HG02642 (cell line): ENCODE results near the gene CLDN12.
A peak's percentile ranks its signal among the peaks of the same experiment; 100 is the strongest.

Source experiments
- ATAC-seq: cut with Tn5 transposase; IDR thresholded peaks from one replicate; pipeline ENCODE4 v1.9.1; 2021; ENCODE audit warnings: mild to moderate bottlenecking; ENCODE audit not compliant: unreplicated experiment, poor library complexity

CLDN12 gene

DNA sequence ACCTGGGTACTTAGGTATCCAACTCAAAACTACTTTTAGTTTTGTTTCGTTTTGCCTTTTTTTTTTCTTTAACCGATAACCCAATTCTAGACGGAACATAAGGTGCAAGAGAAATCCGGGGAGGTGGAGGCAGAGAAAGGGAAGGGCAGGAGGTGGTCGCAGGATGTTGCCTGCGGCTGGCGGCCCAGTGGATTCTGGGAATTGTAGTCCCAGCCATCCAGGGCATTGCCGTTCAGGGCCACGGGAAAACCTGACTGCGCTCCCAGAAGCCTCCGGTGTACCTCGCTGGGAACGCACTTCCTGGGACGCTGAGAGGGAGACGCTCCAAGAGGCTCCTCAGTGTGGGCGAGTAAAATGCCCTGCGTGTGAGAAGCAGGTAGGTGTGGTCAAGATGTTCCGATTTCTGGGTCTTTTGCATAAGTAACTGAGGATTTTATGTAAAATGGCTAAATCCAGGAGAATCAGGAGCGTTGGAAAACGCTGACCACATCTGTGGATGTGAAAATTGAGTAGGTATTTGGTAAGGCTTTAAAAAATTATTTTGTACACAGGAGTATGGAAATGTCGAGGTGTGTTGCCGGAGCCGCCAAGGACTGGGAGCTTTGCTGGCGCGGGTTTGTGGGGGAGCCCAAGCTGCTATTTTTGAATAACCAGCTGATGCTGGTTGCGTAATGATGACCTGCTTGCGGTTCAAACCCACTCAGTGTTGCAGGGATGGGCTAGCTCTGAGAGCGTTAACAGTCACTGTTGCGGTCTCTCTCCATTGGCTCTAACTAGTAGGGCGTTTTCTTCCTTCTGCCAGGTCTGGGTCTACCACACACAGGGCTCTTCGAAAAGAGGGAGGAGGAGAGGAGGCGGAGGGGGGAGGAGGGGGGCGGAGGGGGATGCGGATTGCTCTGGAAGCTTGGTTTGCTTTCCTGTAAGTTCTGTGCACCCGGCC, at the start of gene CLDN12:
Gene CLDN12, plus strand, starts transcription at position 288 of the 940 bp plus-strand sequence. CDS start 9,216 bp downstream, outside the sequence.
- ATAC-seq = peak; percentile 96

DNA sequence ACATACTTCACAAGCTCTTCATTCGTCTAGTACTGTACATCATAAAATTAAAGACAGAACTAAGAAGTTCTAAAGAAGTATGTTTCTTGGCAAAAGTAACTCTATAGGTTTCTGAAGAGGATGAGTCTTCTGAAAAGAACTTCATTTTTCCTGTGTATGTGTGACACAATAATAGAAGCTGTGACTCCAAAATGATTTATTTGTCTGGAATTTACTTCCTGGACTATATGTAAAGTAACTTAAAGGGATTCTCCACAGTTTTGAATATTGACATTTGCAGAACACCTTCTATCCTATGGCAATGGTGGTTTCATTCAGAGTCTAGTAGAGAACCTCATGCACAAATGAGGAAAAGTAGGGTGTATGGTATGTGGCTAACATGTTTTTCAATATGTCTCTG, 19.8 kb upstream of the CLDN12 start:
- ATAC-seq = no peak

DNA sequence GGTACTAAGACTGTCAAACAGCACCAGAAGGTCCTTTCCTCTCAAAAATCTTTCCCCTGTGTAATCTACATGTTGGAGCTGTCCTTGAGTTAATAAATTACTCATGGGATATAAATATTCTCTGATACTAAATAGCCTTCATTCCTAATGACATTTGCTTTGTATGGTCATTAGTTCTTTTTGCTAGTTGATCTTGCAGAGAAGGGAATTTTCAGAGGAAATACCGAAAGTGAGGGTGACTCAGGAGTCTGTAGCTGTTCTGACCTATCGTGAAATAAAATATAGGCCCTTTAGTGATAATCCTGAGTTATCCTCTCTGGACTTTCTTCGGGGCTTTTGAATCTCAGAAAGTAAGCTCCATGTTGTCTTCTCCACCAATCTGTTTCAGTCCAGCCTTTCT, 19.4 kb upstream of the CLDN12 start:
- ATAC-seq = no peak

DNA sequence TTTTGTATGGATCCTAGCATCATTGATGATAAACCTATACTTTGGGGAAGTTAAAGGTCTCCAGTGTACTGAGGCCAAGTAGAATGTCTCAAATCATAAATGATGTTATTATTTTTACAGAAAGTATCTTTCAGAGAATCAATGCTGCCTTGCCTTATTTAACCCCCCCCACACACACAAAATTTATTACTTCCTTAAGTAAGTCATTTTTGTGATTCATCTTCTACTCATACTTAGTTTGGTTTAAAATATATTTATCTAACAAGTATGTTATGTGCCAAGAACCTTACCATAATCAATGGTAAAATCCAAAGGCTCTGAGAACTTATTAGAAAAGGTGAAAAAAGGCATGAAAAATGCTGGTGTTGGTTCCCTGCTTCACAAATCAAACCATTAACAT, 18.8 kb upstream of the CLDN12 start:
- no peak for ATAC-seq

DNA sequence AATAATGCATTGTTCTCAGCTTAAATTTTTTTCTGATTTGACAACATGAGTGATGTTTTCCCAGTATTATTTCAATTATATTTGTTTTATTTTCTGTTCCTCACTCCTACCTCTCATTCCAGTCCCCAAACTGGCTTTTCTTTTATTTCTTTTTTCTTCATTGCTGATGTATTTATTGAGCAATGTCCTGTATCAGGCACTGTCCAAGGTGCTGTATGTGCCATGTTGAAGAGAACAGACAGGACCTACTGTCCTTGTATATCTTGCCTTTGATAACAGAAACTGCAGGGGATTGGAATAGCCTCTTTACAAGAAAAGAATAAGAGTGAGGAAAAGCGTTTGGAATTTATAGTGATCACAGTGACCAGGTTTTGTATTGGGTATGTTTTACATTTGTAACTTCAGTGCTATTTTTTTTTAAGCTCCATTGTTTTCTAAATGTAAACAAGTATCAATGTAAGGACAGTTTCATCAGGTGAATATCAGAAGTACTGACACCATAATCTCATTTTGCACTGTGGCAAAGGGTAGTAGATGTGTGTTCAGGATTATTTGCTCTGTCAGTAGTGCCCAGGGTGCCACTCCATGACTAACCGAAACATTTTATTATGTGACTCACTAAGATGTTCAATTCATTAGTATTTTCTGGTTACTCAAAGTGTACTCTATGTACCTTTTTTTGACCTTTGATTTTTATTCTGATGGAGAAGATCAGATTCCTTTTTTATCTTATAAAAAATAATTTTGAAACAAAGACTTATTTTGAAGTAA, 15.6 kb upstream of the CLDN12 start:
- ATAC-seq = no peak

DNA sequence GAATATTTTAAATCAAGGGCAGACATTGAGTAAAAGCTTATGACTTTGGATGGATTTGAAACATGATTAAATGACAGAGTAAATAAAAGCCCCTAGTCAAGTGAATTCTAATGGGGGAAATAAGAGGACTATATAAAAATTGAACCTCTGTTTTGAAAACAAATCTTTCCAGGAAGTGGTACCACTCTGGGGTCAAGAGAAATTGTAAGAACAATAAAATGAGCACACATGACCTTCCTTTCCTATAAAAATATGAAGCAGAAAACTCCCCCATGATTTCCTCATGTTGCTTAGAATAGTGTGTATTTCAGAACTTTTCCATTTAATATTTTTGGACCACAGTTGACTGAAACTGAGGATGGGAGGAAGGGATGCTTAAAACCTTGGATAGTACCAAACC, 12.3 kb upstream of the CLDN12 start:
- ATAC-seq = no peak

DNA sequence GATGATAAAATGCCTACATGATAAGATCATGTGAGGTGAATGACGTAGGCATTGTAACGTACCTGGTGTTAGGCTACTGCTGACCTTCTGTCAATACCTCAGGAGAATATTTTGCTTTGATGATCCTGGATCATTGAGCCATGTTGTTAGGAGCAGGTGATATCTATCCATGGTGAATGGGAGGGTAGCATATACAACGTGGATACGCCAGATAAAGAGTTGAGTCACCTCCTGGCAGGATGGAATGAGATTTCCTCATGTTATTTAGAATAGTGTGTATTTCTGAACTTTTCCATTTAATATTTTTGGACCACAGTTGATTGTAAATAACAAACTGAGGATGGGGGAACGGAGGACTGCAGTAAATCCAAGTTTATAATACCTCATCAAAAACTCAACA, 11.8 kb upstream of the CLDN12 start:
- no peak for ATAC-seq

DNA sequence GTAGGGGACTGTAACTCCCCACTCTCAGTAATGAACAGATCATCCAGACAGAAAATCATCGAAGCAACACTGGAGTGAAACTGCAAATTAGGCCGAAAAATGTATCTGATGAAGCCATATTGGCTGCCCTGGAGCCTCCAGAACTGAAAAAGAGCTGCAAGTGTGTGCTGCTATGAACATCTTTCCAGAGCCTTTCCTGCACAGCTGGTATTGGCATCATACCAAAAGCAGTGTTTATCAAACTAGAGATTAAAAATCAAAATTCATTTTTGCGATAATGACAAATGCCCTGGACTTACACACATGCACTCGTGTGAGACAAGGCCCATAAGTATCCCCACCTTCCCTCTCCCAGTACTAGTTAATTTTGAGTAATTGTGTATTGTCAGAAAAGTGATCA, 6.8 kb upstream of the CLDN12 start:
- ATAC-seq = no peak

DNA sequence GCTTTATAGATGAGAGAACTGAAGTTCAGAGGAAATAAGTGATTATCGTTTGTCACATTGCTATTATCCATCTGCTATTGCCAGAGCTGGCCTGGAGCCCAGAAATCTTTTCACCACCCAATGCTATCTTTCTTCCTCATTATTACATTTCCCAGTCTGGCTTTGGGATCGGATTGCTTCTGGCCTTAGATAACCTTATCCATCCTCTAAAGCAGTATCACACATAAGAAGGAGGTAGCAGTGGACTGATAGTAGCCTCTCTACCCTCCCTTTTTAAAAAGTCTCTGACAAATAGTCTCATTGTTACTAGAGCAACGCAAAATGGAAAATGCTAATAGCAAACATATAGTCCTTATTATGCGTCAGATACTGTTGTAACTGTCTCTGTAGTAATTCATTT, 1.3 kb upstream of the CLDN12 start:
- ATAC-seq = no peak

DNA sequence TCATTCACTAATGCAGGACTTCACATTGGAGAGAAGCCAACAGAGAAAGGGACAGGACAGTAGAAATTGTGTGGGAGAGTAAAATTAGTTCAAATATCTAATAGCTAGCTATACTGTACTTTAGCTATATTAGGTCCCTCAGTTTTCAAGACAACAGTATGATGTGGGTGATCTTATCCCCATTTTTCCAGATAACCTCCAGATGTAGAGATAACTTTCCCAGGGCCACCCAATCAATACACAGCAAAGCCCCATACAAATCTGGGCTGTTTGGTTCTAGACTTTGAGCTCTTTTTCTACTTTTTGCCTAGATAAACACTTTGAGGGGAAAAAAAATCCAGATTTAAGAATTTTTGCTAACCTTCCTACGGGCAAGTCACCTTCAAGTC, 482 bp upstream of the CLDN12 start:
- no peak for ATAC-seq

DNA sequence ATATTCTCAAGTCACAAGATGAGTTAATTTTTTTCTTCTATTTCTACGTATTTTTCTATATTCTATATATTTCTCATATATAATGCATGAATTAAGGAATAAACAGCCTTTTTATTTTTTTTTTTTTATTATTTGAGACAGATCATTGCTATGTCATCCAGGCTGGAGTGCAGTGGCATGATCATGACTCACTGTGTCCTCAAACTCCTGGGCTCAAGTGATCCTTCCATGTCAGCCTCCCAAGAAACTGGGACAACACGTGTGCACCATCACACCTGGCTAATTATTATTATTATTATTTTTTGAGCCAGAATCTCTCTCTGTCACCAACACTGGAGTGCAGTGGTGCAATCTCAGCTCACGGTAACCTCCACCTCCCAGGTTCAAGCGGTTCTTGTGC, 1.5 kb downstream of the CLDN12 start:
- no peak for ATAC-seq

DNA sequence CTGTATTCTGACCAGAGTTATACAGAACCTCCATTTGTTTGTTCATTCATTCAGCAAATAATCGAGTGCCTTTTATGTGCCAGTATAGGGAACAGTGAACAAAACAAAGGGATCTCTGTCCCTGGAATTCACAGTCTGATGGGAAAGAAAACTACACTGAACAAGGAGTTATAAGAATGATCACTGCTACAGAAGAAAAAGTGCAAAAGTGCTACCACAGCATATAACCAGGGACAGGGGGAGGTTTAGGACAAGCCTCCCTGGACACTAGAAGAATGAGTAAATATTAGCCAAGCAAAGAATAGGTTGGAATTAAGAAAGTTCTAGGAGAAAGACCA, 4.2 kb downstream of the CLDN12 start:
- ATAC-seq = no peak

DNA sequence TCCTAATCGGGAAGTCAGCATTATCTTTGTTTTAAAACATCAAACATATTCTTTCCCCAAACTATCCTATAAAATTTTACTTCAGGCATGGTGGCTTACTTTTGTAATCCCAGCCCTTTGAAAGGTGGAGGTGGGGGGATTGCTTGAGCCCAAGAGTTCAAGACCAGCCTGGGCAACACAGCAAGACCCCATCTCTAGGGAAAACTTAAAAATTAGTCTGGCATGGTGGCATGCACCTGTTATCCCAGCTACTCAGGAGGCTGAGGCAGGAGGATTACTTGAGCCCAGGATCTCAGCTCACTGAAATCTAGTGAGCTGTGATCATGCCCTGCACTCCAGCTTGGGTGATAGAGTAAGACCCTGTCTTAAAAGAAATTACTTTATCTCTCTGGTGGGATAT, 4.9 kb downstream of the CLDN12 start:
- ATAC-seq = no peak

DNA sequence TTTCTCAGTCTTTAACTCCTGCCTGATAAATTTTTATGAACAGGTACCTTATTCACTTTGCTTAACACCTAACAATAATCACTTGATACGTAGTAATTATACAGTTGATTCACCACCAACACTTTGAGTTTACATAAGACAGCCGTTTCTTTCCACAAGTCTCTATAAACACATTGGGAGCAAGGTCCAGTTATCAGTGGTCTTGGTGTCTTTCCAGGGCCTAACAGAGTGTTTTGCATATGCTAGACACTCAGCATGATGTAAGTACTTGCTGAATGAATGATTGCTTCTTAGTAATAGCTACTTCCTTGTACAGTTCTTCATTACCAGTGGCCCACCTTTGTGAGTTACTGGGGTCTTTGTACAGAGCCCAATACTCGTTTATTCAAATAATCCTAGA, 6.4 kb downstream of the CLDN12 start:
- ATAC-seq = no peak

DNA sequence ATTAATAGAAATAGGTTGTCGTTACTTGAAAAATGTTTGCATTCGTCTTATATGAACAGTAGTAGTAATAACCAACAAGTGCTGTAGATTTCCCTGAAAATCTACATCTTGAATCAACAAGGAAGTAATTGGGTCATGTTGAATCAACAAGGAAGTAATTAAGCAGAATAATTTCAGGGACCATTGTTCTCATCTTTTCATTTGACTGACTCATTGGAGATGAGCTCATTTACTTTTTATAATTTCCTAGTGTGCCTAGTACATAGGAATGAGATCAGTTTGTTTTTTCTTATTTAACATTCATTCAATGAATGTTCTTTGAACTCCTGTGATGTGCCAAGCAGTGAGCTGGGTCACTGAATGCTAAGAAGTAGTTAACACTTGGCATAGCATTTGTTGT, 8.2 kb downstream of the CLDN12 start:
- ATAC-seq = no peak

DNA sequence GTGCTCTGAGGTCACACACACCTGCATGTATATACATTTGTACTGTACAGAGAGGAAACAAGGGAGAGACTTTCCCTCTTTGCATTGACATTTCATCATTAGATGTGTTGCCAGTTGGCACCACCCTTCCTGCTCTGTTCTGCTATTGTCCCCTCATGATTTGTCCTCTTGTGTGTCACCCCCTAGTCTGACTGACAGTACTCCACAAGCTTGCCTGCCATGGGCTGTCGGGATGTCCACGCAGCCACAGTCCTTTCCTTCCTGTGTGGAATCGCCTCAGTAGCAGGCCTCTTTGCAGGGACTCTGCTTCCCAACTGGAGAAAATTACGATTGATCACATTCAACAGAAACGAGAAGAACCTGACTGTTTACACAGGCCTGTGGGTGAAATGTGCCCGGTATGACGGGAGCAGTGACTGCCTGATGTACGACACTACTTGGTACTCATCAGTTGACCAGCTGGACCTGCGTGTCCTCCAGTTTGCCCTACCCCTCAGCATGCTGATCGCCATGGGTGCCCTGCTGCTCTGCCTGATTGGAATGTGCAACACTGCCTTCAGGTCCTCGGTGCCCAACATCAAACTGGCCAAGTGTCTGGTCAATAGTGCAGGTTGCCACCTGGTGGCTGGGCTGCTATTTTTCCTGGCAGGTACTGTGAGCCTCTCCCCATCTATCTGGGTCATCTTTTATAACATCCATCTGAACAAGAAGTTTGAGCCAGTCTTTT, 9.4 kb downstream of the CLDN12 start:
- peak; percentile 80 for ATAC-seq

DNA sequence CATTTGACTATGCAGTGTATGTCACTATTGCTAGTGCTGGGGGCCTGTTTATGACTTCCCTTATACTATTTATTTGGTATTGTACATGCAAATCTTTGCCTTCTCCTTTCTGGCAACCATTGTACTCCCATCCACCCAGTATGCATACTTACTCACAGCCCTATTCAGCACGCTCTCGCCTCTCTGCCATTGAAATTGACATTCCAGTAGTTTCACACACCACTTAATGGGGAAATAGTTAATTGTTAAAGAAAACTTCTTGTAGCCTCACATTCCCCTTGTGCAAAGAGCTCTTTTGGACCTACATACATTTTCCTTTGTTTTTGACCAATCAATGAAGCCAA, 9.9 kb downstream of the CLDN12 start:
- no peak for ATAC-seq

DNA sequence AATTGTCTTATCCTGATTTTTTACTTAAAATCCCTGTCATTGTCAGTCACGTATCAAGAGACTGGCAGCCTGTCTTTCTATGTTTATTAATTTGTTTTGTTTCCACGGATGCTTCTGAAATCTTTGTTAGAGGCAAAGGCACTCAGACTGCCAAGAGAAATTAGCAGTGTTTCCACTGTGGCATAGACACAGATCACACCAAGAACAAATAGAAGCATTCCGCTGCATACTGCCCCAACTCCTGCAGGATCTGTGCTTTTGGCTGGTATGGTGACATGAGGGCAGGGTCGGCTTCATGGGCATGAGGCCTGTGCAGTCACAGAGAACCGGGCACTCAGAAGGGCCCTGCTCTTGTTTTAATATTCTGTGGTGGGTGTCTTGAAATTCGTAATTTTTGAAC, 18.4 kb downstream of the CLDN12 start:
- no peak for ATAC-seq

DNA sequence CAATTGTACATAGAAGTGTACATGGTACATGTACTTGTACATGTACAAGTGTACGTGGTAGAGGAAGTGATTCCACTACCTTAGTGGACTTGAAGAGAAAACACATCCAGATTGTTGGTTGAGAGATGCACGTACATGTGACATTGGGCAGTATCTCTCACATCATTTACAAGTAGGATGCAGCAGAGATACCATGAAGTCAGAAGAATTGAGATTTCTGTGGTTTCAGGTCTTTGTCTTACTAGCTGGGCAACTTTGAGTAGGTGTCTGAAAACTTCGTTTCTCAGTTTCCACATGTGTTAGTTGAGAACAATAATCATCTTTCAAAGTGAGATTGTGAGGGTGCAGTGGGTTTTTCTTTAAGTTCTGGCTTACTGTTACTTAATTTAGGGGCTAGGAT, 21.5 kb downstream of the CLDN12 start:
- ATAC-seq = peak; percentile 96

DNA sequence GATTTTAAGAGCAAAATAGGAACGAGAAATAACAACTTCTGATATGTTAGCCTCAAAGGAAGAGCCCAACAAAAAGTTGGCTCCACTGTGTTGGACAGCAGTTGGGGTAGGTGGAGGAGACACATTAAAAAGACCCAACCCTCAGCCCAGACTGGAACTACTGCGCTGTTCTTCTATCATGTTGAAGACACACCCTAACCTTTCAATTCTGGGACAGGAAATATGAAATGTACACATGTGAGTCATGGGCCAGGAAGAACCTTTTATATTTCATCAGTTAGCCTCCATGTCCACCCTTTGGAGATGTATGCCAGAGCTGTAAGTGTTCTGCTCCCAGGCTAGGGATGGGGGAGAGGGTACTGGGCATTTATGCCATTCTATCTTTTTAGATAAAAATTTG, 22.1 kb downstream of the CLDN12 start:
- no peak for ATAC-seq
